Superior temporal gyrus (tissue), 1 donor: ENCODE data around the gene IFI16.
"Not testable (repeated sequence)": the region's sequence is repeated elsewhere in the genome, so short reads cannot be mapped to it uniquely, and the experiment has no call there.

Source experiments
- DNase-seq: peaks from one replicate; pipeline ENCODE4 v3.0.0-alpha.2; 2016; ENCODE audit errors: extremely low spot score

Gene IFI16

DNA sequence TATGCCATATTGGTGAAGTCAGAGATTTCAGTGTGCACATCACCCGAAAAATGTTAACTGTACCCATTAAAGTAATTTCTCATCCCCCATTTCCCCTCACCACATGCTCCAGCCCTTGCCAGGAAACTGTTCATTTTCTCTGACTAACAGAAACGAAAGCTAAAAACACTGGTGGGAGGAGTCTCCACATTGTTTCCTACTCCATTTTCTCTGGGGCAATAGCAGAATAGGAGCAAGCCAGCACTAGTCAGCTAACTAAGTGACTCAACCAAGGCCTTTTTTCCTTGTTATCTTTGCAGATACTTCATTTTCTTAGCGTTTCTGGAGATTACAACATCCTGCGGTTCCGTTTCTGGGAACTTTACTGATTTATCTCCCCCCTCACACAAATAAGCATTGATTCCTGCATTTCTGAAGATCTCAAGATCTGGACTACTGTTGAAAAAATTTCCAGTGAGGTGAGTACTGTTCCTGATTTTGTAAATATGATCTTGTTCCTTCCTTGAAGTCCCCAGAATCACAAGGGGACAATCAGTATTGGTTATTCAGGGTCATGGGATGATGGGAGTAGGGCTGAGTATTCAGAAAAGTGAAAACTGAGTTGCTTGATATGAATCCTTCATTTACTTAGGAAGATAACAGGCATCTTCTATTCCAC lies at the start of gene IFI16:
IFI16 (plus strand) TSS at position 204 of the 658 bp plus-strand sequence. CDS start 4,774 bp downstream, outside the sequence.
- peak; percentile 76 for DNase-seq

DNA sequence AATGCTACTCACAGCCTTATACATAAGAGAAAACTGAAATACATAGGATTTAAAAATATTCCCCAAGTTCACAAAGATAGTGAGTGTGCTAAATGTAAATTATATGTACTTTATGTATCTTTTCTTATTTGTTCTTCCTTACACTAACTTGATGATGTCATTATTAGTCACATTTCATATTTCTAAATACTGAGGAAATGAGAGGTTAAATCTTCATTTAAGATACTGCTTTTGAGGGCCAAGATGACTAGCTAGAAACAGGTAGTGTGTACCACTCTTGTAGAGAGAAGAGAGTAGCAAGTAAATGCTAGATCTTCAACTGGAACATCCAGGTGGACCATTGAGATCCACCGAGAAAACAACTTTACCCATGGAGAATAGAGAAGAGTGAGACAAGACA lies 48.5 kb upstream of the IFI16 start:
- DNase-seq = no peak

DNA sequence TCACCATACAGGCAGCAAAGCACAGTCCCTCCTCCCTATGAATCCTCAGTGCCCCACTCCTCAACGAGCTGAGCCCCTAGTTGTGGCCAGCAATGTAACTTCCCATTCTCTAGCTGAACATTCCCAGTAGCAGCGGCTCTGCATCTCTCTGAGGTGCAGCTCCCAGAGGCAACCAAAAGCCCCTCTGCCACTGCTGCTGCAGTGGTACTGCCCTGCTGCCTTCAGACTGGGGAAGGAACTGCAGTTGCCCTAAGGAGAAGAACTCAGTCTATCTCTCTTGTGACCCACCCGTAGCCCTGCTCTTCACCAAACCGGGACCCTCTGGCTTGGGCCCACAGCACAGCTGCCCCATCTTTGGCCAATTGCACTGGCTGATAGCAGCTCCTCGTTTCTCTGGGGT lies 46.7 kb upstream of the IFI16 start:
- no peak for DNase-seq

DNA sequence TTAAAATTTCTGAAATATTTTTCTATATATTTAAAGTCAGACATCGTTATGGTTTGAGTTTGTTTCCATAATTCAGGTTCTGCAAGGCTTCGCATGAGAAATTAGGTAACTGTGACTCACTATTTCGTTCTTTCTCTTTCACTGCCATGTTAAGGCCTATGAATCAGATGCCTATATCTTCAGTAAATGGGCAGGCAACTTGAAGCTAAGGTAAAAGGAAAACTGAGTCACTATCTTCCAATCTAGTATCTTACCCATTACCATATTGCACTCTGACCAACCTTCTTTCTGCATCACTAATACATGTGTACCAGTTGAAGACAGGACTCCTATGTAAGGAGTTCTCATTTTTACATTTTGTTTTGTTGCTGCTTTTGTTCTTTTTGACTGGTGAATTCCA lies 40.5 kb upstream of the IFI16 start:
- no peak for DNase-seq

DNA sequence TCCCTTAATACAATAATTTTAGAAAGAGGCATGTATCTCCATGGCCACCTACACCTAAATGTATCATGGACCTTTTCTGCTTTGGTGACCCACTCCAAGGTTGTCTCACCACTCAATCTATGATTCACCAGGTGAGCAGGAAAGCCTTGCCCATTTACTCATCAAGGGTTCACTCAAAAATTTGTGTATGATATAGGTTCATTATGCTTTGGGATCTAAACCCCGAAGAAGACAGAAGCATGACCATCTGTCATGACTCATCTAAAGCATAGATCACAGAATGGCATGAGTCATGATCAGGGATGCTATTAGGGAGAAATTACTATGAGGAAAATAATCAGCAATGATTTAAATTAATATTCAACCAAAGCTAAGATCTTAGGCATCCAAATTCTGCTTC lies 39.9 kb upstream of the IFI16 start:
- DNase-seq = no peak

DNA sequence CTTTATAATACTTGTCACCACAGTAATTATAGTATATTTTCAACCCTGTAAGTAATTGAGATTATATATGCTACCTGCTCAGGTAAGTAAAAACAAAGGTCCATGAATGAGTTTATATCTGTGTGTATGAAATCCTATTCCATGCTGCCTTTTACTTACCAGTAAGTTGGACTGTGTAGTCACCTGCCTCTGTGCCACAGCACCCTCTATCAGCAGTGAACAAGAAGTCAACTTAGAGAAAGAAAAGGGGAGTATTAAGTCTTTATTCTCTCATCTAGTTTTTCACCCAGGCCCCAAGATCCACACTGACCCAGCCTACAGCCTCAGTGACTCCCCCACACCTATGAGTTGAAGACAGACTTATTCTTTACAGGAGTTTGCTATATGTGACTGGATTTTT lies 36.9 kb upstream of the IFI16 start:
- no peak for DNase-seq

DNA sequence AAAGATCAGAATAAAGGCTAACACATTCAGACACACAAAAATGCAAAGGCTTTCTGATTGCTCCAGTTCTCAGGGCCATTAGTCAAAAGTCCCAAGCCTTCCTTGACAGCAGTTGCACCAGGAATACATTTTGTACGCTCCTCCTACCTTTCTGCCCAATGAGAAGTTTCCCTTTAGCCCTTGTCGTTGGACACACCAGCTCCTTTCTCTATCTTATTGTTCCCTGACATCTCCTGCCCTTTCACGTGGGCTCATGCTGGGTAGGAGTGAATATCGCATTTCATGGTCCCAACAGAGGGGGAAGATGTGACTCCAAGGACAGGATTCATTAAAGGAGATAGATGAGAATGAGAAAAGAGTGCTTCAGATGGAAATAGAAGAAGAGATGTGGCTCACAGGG lies 33.5 kb upstream of the IFI16 start:
- DNase-seq = no peak

DNA sequence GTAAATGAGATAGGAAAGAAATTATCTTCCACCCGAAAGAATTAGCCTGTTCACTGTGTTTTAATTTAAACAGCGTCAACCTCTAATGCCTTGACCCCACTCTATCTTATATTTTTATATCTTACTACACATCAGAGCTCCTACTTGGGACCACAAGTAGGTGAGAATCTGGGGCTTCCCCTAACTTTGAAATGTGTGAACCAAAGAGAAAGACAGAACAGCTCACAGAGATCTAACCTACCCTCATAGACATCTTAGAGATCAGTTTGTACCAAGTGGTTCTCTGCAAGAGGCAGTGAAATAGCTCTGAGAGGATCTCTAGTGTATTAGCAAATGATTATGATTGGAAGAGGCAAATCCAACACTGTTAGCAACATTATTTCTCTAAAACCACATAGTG lies 31.0 kb upstream of the IFI16 start:
- no peak for DNase-seq

DNA sequence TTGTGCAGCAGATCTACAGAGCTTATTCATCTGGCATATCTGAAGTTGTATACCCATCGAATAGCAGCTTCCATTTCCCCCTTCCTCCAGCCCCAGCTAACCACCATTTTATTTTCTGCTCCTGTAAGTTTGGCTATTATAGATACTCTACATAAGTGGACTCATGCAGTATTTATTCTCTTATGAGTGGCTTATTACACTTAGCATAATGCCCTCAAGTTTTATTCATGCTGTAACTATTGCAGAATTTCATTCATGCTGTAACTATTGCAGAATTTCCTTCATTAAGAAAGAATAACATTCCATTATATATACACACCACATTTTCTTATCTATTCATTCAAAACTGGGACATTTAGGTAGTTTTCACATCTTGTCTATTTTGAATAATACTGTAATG lies 30.5 kb upstream of the IFI16 start:
- DNase-seq = no peak

DNA sequence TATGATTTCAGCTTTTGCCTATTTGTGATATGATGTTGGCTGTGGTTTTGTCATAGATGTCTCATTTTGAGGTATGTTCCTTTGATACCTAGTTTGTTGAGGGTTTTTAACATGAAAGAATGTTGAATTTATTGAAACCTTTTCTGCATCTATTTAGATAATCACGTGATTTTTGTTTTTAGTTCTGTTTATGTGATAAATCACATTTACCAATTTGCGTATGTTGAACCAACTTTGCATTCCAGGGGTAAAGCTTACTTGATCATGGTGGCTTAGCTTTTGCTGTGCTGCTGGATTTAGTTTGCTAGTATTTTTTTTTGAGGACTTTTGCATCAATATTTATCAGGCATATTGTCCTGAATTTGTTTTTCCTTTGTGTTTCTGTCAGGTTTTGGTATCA lies 26.5 kb upstream of the IFI16 start:
- no peak for DNase-seq

DNA sequence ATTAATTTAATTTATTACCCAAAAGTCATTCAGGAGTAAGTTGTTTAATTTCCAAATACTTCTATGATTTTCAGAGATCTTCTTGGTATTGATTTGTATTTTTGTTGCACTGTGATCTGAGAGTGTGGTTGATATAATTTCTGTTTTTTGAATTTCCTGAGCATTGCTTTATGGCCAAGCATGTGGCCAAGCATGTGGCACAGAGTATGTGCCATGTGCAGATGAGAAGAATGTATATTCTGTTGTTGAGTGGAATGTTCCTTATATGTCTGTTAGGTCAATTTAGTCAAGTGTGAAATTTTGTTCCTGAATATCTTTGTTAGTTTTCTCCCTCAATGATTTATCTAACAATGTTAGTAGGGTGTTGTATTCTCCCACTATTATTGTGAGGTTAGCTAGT lies 25.3 kb upstream of the IFI16 start:
- no peak for DNase-seq

DNA sequence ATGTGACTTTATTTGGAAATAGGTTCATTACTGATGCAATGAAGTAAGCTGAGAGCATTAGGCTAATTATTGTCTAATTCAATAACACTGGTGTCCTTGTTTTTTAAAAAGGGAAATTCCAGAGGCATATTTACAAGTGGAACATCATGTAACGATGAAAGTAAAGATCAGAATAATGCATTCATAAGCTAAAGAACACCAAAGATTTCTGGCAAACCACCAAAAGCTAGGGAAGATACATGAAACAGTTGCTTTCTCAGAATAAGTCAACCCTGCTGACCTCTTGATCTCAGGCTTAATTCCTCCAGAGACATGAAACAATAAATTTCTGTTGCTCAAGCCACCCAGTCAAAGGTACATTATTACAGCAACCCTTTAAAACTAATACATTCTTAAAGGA lies 20.3 kb upstream of the IFI16 start:
- DNase-seq = no peak

DNA sequence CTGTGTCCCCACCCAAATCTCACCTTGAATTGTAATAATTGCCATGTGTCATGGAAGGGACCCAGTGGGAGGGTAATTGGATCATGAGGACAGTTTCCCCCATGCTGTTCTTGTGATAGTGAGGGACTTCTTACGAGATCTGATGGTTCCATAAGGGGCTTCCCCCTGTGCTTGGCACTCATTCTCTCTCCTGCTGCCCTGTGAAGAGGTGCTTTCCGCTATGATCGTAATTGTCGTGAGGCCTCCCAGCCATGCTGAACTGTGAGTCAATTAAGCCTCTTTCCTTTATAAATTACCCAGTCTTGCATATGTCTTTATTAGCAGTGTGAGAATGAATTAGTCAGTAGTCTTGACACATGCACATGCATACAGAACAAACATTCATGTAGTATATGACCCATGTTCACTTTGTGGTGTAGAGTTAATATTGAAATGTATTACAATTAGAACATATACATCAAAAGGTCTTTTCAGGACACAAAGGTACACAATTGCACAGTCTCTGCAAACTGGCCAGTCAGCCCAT lies 16.9 kb upstream of the IFI16 start:
- no peak for DNase-seq

DNA sequence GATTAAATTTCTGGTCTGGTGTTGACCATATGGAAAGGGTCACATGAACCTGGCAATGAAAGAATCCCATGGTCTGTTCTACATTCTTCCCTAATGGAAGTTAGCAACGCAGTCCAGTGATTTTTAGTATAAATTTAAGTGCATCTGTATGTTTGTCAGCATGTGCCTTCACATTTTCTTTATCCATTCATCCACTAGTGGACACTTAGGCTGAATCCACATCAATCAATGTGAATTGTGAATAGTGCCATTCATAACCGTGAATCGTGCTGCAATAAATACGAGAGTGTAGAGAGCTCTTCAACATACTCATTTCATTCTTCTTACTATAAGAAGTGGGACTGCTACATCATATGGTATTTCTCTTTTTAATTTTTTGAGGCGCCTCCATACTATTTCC lies 12.7 kb upstream of the IFI16 start:
- DNase-seq = peak; percentile 48

DNA sequence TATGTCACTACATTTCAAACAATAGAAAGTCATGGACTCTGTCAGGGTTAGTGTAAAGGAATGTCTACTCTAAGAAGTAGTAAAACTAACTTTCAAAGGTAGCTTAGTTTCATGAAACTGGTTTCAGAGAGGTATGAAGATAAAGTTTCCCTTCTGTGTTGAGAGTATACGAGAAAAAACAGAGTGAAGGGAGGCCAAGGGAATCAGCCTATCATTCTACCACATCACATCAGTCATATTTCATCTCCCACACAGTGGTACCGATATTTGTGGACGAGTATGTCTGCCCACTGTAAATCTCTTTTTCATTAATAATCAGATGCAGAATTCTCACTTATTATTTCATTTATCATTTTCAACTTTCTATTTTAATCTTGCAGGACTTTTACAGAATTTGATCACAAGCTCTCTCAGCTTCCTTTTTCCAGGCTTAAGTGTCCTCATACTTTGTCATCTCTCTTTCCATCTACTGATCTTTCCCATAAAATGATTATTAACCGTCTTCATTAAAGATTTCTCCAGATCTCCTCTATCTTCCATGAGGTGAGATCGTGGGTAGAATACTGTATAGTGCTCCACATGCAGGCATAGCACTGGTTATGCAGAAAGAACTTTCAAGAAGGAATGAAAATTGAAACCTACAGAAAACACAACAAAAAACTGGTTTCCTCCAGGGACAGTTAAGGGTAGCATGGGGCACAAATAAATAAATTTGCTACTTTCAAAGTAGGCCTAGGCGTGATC lies 11.5 kb upstream of the IFI16 start:
- no peak for DNase-seq

DNA sequence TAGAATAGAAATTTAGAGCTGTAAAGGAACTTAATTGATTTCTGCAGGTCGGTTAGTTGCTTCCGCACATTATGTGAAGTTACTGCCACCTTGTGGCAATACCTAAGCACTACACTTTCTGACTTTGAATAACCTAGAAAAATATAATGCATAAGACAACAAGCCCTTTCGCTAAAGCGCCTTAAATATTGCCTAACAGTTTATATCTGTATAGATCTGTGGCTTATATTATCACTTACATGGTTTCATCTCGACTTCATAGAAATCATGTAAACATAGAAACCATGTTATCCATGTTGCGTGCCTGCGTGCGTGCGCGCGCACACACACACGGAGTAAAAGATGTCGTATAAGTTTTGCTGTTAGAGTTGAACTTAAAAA lies 10.9 kb upstream of the IFI16 start:
- DNase-seq = peak; percentile 97

DNA sequence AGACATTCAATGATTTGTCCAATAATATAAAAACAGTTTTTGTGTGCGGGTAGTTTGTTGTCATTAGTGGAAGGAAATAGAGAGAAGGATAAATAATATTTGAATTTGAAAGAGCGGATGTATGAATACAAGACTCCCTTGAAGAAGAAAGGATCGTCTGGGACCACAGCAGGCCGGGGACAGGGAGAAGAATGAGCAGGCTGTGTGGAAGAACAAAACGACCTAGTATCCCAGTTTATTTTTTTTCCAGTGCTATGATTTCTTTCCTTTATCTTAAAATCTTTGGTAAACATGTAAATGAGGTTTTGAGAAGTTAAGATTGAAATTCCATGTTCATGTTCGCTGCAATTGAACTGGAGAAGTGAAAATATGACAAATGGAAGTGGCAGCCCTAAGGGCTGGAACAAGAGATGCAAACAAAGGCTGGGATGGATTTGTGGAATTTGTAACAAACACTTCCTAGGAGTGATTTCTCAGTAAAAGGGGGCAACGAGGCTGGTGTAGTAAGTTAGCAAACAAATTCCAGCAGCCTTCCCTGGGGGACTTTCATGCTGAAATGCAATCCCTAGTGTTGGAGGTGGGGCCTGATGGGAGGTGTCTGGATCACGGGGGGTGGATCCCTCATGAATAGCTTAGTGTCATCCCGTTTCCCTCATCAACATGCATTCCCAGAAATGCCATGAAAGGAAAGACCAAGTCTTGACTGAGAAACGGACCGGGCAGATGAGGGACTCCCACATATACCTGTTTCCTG lies 10.2 kb upstream of the IFI16 start:
- peak; percentile 91 for DNase-seq

DNA sequence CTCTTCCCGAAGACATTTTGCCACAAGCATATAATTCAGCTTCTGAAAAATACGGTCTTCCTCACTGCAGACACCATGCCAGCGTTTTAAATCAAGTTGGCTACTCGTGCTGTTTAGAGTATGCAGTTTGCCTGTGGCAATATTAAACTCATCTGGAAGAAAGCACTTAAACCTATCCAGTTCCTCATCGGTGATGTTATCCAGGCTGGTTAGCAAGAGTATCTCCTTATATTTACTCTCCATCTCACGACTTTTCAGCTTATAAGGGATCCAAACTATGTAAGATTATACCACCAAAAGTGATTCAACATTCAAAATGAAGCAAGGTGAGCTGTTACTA lies 9.7 kb upstream of the IFI16 start:
- DNase-seq = no peak

DNA sequence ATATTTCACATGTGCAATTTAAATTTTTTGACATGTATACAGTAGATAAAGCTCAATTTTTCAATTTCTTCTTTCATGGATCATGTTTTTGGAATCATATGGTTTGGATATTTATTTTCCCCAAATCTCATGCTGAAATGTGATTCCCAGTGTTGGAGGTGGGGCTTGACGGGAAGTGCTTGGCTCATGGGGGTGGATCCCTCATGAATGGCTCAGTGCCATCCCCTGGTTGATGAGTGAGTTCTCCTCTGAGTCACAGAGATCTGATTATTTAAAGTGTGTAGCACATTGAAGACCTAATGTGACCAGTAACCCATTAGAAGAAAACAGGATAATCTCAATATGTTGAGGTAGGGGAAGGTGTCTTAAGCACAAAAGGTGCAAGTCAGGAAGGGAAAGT lies 9.1 kb upstream of the IFI16 start:
- peak; percentile 88 for DNase-seq

DNA sequence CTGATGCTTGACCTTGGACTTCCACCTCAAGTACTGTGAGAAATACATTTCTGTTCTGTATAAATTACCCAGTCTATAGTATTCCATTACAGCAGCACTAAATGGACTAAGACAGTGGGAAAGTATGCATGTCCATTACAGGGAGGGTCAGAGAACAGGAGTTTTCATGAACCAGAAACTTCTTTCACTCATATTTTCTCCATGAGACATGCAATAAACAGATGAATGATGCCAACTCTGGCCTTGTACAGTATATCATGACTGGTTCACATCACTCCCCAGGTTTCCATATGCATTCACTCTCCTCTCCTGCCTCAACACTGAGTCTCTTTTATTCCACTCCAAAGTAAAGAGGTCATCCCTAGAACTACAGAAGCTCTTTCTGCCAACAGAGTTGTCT lies 4.5 kb upstream of the IFI16 start:
- no peak for DNase-seq

DNA sequence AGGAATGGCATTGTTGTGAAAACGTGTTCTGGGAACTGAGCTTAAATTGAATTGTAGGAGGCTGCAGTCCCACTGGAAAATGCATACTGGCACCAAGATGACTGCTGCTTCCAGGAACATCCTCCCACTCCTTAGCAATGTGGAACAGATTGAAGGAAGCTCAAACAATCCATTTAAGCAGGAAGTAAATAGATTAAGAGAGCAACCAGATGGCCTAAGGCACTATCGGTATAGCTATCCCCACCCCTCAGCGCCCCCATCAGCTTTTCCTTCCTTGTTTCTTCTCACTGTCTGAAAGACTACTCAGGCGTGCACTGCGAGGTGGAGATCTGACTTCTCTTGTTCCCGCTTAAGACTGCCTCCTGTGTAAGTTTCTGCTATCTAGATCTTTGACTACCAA lies 4.0 kb upstream of the IFI16 start:
- peak; percentile 37 for DNase-seq

DNA sequence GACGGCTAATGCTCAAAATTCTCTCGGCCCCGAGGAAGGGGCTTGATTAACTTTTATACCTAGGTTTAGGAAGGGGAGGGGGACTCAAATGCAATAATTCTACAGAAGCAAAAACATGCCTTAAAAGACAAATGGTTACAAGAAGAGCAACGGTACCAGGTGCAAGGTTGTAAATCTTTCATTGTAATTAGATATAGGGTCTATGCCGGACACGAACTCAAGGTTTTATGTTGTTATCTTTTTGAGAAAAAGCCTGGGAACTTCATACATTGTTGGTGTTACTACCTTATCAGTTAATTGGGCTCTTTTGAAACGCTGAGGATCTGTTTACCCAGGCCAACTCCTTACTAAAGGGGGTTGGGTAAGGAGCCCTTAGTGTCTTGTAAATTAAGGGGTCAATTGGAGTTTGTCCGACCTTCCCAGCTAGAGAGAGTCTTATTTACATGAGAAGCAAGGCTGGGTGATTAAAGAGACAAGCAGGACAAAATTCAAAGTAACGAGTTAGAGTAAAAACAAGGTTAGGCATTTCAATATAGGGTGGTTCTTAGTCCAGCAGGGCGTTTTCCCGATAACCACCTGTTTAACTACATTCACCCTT lies 3.4 kb upstream of the IFI16 start:
- DNase-seq = not testable (repeated sequence)
